Lung (tissue), 12 donors: Measurements from ENCODE around the gene KIR2DL3. TPM values are rescaled to one million over a fixed set of nuclear protein-coding genes. Genes with fewer than 3 reads are reported as not detected.
"Not testable (repeated sequence)": the region's sequence is repeated elsewhere in the genome, so short reads cannot be mapped to it uniquely, and the experiment has no call there.

ENCODE experiments used
- ATAC-seq: fragments of 200-7000 bp; cut with Tn5 transposase; one replicate; pipeline ENCODE4 v1.9.1; 2020; ENCODE audit warnings: moderate number of reproducible peaks; ENCODE audit not compliant: insufficient read depth, low FRiP score
- DNase-seq, 3 donors: peaks; one replicate each; pipeline ENCODE4 v3.0.0-alpha.2; 2013 to 2017
- H3K27ac ChIP-seq, 2 donors: one replicate each; pipeline ENCODE4 v1.5.1; 2013; ENCODE audit warnings: mild to moderate bottlenecking in 2 of 2, moderate library complexity in 2 of 2, control low read depth in 1 of 2, inconsistent platforms in 1 of 2, low read depth in 1 of 2, low read length in 1 of 2
- H3K27me3 ChIP-seq, 3 donors: one replicate each; pipeline ENCODE4 v1.5.1; 2013; ENCODE audit warnings: low read length in 2 of 3; ENCODE audit not compliant: control insufficient read depth in 3 of 3, insufficient read depth in 3 of 3
- H3K36me3 ChIP-seq, 4 donors: one replicate each; pipeline ENCODE4 v1.5.1; 2013; ENCODE audit warnings: low read length in 4 of 4, mild to moderate bottlenecking in 1 of 4, moderate library complexity in 1 of 4; ENCODE audit not compliant: control insufficient read depth in 4 of 4, insufficient read depth in 4 of 4
- H3K4me1 ChIP-seq, 5 donors: one replicate each; pipeline ENCODE4 v1.5.1; 2013; ENCODE audit warnings: low read length in 5 of 5, mild to moderate bottlenecking in 2 of 5, moderate library complexity in 1 of 5; ENCODE audit not compliant: control insufficient read depth in 5 of 5, insufficient read depth in 5 of 5
- H3K4me3 ChIP-seq: one replicate; pipeline ENCODE4 v1.5.1; 2013; ENCODE audit warnings: mild to moderate bottlenecking, control low read depth, moderate library complexity
- H3K9ac ChIP-seq, 2 donors: one replicate each; pipeline ENCODE4 v1.5.1; 2013; ENCODE audit warnings: low read length in 2 of 2, control low read depth in 1 of 2; ENCODE audit not compliant: insufficient read depth in 1 of 2
- H3K9me3 ChIP-seq, 4 donors: one replicate each; pipeline ENCODE4 v1.5.1; 2013; ENCODE audit warnings: low read length in 3 of 4, mild to moderate bottlenecking in 1 of 4, moderate library complexity in 1 of 4; ENCODE audit not compliant: control insufficient read depth in 4 of 4, insufficient read depth in 3 of 4
- WGBS, 2 donors: extraction: QIAGEN DNeasy Blood & Tissue Kit; methylation state at CpG; one replicate each; pipeline ENCODE4 v1.1.7; 2013; 5-methylcytosine and 5-hydroxymethylcytosine counted together
- polyA plus RNA-seq, 2 donors: library from polyadenylated mRNA; stranded (reverse); fragments of 200-250 nt; gene quantifications; one replicate each; pipeline ENCODE4 v1.2.1, GENCODE V29; 2013
- total RNA-seq, 2 donors: library from RNA; depleted of rRNA in 1 of 2; stranded (reverse); fragments of >200 nt in 1 of 2; gene quantifications; one replicate each; pipeline ENCODE4 v1.2.1, GENCODE V29; 2014 to 2021
- TF ChIP-seq, protein P1 (sequence below): IDR thresholded peaks from 2 replicates; pipeline ENCODE4 v1.5.1; 2012; ENCODE audit warnings: mild to moderate bottlenecking; ENCODE audit errors: control extremely low read depth, extremely low read depth
- donor health status: control.
- donor health status: control.
- donor health status: Bipolar disorder and iron deficiency.
- donor health status: healthy.
- donor health status: DM: yes; HTN: yes; CAD: no.

KIR2DL3 gene
- total and polyA plus RNA-seq, 4 donors = 0.11 to 0.15 (median 0.14) TPM; not detected in 1

DNA sequence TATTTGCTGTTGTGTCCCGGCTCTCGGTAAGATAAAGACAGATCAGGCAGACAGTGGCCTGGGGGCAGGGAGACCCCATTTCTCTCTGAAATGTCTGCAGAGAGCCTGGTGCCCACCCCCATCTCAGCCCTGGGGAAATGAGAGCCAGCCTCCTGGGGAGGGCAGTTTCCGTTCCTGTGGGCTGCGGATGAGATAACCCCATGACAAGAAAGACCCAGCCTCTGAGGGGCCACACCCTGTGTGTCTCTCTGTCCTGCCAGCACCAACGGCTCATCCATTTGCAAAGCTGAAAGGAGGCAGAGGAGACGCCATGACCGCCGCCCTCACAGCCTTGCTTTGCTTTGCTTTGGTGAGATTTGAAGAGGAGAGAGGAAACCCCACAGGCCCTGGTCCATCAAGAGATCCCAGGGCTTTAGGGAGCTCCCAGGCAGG lies 42.2 kb upstream of the KIR2DL3 start:
- DNase-seq (no peak), ATAC-seq (no peak)
- Histone ChIP-seq H3K9me3 (no peaks in the 10 kb centered on the region), H3K4me1 (no peaks in the 10 kb centered on the region), H3K27ac (no peak overlapping the region), H3K27me3 (no peaks in the 10 kb centered on the region), H3K9ac (no peak overlapping the region), H3K4me3 (no peak overlapping the region), H3K36me3 (no peaks in the 10 kb centered on the region)
- 57 to 60% methylated on average over 8 of the region's 8 CpGs for WGBS, 2 donors
- TF ChIP-seq, protein P1, sequence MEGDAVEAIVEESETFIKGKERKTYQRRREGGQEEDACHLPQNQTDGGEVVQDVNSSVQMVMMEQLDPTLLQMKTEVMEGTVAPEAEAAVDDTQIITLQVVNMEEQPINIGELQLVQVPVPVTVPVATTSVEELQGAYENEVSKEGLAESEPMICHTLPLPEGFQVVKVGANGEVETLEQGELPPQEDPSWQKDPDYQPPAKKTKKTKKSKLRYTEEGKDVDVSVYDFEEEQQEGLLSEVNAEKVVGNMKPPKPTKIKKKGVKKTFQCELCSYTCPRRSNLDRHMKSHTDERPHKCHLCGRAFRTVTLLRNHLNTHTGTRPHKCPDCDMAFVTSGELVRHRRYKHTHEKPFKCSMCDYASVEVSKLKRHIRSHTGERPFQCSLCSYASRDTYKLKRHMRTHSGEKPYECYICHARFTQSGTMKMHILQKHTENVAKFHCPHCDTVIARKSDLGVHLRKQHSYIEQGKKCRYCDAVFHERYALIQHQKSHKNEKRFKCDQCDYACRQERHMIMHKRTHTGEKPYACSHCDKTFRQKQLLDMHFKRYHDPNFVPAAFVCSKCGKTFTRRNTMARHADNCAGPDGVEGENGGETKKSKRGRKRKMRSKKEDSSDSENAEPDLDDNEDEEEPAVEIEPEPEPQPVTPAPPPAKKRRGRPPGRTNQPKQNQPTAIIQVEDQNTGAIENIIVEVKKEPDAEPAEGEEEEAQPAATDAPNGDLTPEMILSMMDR = no peak

DNA sequence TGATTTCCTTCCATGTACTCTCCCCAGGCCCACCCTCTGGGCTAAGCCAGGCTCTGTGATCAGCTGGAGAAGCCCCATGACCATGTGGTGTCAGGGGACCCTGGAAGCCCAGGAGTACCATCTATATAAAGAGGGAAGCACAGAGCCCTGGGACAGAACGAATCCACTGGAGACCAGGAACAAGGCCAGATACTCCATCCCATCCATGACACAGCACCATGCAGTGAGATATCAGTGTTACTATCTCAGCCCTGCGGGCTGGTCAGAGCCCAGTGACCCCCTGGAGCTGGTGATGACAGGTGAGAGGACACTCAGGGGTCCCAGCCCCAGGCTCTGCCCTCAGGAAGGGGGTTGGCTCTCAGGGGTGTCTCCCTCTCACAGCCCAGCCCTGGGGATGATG lies 41.5 kb upstream of the KIR2DL3 start:
- ATAC-seq = no peak
- 21 to 45% methylated on average over 2 of the region's 2 CpGs for WGBS, 2 donors

GRCh38 chr19:54697716-54698115 lies 40.6 kb upstream of the KIR2DL3 start:
- ATAC-seq, H3K9me3 ChIP-seq, H3K27me3 ChIP-seq, DNase-seq, H3K9ac ChIP-seq, H3K4me1 ChIP-seq, H3K27ac ChIP-seq, H3K36me3 ChIP-seq, H3K4me3 ChIP-seq: not testable (repeated sequence)
- WGBS, 2 donors = 78 to 88% methylated on average over 13 of the region's 13 CpGs

More for the DNA sequence above, 41.5 kb upstream of the KIR2DL3 start:
- no peaks in the 10 kb centered on the region for H3K9me3 ChIP-seq
- no peaks in the 10 kb centered on the region for H3K27me3 ChIP-seq
- no peak for DNase-seq
- H3K36me3 ChIP-seq = no peaks in the 10 kb centered on the region
- no peak overlapping the region for H3K4me3 ChIP-seq
- H3K9ac ChIP-seq = no peak overlapping the region
- H3K4me1 ChIP-seq = no peaks in the 10 kb centered on the region
- H3K27ac ChIP-seq = no peak overlapping the region
- TF ChIP-seq, protein P1 = no peak

DNA sequence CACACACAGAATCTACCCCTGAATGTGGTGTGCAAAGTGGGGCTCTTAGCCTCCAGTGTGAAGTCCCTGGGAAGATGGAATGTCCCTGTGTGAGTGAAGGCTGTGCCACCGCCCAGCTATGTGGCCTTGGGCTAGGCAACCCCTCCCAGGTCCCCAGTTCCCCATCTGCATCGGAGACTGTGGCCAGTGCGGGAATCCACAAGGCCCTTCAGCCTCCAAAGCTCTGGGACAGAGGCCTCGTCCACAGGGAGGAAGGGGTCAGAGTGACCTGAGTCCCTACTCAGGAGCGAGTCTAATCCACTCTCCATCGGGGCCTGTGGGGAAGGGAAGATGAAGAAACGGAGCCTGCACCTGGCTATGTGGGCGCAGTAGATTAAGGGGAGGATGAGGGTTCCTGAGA lies 33.4 kb upstream of the KIR2DL3 start:
- peaks cover 0 to 2% (median under 1%) of the 10 kb centered on the region in 4 donors for H3K9me3 ChIP-seq
- DNase-seq (no peak), ATAC-seq (no peak)
- no peaks in the 10 kb centered on the region for H3K27me3 ChIP-seq
- H3K9ac ChIP-seq = no peak overlapping the region
- H3K4me3 ChIP-seq = no peak overlapping the region
- 70 to 80% methylated on average over 8 of the region's 8 CpGs for WGBS, 2 donors
- no peaks in the 10 kb centered on the region for H3K4me1 ChIP-seq
- no peak overlapping the region for H3K27ac ChIP-seq
- H3K36me3 ChIP-seq = no peaks in the 10 kb centered on the region
- TF ChIP-seq, protein P1 = no peak
